ENCODE results near the gene CTNNA2.

The CTNNA2 gene

DNA sequence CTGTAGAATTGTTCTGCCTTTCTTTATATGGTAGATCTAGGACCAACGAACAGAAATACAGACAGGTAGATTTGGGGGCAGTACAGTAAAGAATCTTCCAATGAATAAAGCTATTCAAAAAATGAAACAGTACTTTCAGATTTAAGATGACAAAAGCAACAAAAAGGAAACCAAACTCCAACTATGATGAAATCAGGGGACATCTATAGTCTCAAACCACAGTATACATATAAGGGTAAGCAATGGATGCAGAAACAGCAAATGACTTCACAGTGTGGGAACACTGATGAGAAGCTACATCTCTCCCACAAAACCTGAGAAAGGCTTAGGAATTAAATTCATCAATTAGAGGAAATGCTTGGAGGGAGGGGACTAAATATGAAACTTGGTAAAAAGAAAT lies 202.5 kb downstream of the CTNNA2 start:
- Histone ChIP-seq H3K9me3 (replicated peaks in 1 of 11) (no peaks in the 10 kb centered on the region), H3K9ac (no peak overlapping the region), H4K20me1 (no peaks in the 10 kb centered on the region)

DNA sequence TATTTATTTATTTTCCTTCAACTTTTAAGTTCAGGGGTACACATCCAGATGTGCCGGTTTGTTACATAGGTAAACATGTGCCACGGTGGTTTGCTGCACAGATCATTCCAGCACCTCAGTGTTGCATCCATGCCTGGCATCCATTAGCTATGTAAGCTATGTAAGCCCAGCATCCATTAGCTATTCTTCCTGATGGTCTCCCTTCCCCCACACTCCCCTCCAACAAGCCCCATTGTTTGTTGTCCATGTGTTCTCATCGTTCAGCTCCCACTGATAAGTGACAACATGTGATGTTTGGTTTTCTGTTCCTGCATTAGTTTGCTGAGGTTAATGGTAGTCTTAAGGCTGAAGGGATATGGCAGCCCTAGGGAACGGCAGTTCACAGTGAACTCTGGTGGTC lies 203.4 kb downstream of the CTNNA2 start:
- no peak overlapping the region for H3K27ac ChIP-seq

More for the DNA sequence above, 202.5 kb downstream of the CTNNA2 start:
- H3K4me3 ChIP-seq = no peak overlapping the region
- H3K27me3 ChIP-seq = no peaks in the 10 kb centered on the region
- H3K36me3 ChIP-seq = no peaks in the 10 kb centered on the region
- TF ChIP-seq Cebpa-rat (IDR thresholded peaks at IDR 0.05) = no peak
- H3K27ac ChIP-seq = no peak overlapping the region
- no peak overlapping the region for H3K4me2 ChIP-seq
- H3K4me1 ChIP-seq = no peaks in the 10 kb centered on the region

DNA sequence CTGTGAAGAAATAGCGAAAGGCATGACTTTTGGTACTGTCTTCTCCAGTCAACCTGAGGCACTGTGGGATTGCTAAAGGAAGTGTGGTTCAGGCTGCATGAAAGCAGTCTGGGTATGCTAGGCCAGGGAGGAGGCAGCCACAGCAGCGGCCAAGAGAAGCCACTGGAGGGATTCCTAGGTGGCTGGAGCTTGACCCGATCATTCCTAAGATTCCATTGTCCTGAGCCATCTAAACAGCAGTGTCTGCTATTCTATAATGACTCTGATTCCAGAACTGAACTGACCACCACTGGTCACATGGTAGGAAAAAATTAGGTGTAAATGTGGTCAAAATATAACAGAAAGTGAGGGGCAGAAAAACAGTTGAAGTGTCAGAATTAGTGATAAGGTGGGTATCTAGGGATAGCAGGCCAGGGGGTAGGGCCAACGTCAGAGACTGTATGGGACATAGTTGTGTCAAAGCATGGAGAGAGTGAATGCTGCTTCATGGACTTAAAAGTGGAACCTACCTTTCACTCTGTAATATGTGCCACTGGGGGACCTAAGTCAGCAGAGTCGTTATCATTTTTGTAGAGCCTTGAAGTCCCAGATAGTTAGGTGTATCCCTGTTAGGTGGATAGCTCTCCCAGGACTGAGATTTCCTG lies 204.6 kb downstream of the CTNNA2 start:
- Histone ChIP-seq H3K4me1 (no peaks in the 10 kb centered on the region), H3K9me3 (replicated peaks in 1 of 11) (no peaks in the 10 kb centered on the region), H3K4me2 (no peak overlapping the region), H3K27me3 (no peaks in the 10 kb centered on the region), H3K27ac (no peak overlapping the region), H4K20me1 (no peaks in the 10 kb centered on the region), H3K36me3 (no peaks in the 10 kb centered on the region), H3K4me3 (no peak overlapping the region), H3K9ac (no peak overlapping the region)
- TF ChIP-seq Cebpa-rat (IDR thresholded peaks at IDR 0.05) = no peak

More for the DNA sequence above, 203.4 kb downstream of the CTNNA2 start:
- Histone ChIP-seq H4K20me1 (no peaks in the 10 kb centered on the region), H3K4me2 (no peak overlapping the region), H3K36me3 (no peaks in the 10 kb centered on the region), H3K27me3 (no peaks in the 10 kb centered on the region), H3K4me3 (no peak overlapping the region), H3K9me3 (replicated peaks in 1 of 11) (no peaks in the 10 kb centered on the region), H3K9ac (no peak overlapping the region), H3K4me1 (no peaks in the 10 kb centered on the region)
- TF ChIP-seq Cebpa-rat (IDR thresholded peaks at IDR 0.05) = no peak

DNA sequence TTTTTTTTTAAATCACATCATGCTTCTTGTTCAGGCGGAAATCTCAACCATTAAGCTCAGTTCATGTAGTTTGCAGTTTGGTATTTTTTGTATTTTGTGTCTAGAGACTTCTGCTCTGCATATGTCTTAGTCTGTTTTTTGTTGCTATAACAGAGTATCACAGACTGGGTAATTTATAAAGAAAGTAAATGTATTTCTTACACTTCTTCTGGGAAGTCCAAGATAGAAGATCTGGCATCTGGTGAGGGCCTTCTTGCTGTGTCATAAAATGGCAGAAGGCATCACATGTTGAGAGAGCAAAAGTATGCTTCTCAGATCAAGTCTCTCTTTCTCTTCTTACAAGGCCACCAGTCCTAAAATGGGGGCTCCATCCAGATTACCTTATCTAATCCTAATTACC lies 208.2 kb downstream of the CTNNA2 start:
- H3K4me2 ChIP-seq = no peak overlapping the region
- no peak for TF ChIP-seq Cebpa-rat (IDR thresholded peaks at IDR 0.05)
- H3K27me3 ChIP-seq = no peaks in the 10 kb centered on the region
- H3K27ac ChIP-seq = no peak overlapping the region
- H4K20me1 ChIP-seq = no peaks in the 10 kb centered on the region
- H3K36me3 ChIP-seq = no peaks in the 10 kb centered on the region
- H3K9me3 ChIP-seq (replicated peaks in 1 of 11) = no peaks in the 10 kb centered on the region
- H3K4me1 ChIP-seq = no peaks in the 10 kb centered on the region
- no peak overlapping the region for H3K9ac ChIP-seq
- no peak overlapping the region for H3K4me3 ChIP-seq

DNA sequence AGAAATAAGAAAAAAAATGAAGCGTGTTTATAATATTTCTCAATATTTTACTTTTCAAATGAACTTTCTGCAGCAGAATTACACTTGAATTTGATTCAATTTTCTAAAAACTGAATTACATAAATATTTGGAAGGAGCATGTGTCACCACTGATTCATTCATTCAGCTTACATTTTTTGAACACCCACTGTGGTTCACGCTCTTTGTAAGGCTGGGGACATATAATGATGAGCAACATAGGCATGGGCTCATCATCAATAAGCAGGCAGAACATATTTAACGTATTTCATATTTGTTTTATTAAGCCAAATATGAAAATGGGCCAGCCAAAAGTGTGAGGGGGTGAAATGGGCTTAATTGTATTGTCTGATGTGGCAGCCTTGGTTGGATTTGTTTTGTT lies 209.1 kb downstream of the CTNNA2 start:
- Histone ChIP-seq H3K4me3 (no peak overlapping the region), H3K9me3 (replicated peaks in 1 of 11) (no peaks in the 10 kb centered on the region), H3K4me2 (no peak overlapping the region), H3K9ac (no peak overlapping the region), H3K36me3 (no peaks in the 10 kb centered on the region), H3K27me3 (no peaks in the 10 kb centered on the region), H3K27ac (no peak overlapping the region), H3K4me1 (no peaks in the 10 kb centered on the region), H4K20me1 (no peaks in the 10 kb centered on the region)
- no peak for TF ChIP-seq Cebpa-rat (IDR thresholded peaks at IDR 0.05)

DNA sequence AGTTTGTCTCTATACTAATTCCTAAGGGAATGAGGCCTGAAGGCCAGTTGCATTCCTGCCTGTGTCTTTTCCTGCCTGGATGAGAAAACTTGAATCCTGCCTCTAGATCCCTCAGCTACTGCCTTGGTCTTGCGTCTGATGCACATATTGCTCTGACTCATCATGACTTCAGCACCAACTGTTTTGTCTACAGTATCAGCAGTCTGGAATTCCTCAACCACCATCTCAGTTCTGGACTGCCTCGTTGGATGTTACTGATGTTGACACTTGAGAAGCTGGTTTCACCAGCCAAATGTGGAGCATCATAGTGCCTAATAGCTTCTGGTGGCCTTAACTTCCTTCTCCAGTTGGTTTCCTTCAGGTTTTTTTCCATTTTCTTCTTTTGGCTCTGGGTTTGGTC lies 211.0 kb downstream of the CTNNA2 start:
- Histone ChIP-seq H3K4me2 (no peak overlapping the region), H3K36me3 (no peaks in the 10 kb centered on the region), H3K9ac (no peak overlapping the region), H3K4me3 (no peak overlapping the region), H3K27ac (no peak overlapping the region), H3K9me3 (replicated peaks in 1 of 11) (no peaks in the 10 kb centered on the region), H3K27me3 (no peaks in the 10 kb centered on the region), H4K20me1 (no peaks in the 10 kb centered on the region), H3K4me1 (no peaks in the 10 kb centered on the region)
- TF ChIP-seq Cebpa-rat (IDR thresholded peaks at IDR 0.05) = no peak

DNA sequence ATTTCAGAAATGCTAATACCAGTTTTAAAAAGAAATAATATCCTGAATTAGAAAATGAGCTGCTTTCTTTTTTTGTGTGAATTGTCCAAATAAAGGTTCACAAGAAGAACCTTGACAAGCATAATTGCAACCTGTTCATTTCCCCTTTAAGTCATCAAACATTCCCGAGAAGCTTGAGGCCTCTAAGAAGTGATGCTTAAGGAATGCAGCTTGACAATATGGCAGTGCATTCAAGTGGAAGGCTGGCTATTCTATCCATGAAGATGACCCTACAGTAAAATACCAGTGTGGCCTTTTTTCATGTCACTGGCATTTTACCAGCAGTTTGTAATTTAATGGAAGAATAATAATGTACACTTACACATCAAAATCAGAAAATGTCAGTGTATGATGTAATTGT lies 216.7 kb downstream of the CTNNA2 start:
- Histone ChIP-seq H3K4me1 (no peaks in the 10 kb centered on the region), H3K9ac (no peak overlapping the region), H3K27ac (no peak overlapping the region), H4K20me1 (no peaks in the 10 kb centered on the region), H3K4me2 (no peak overlapping the region), H3K4me3 (no peak overlapping the region), H3K9me3 (replicated peaks in 1 of 11) (no peaks in the 10 kb centered on the region), H3K36me3 (no peaks in the 10 kb centered on the region), H3K27me3 (no peaks in the 10 kb centered on the region)
- TF ChIP-seq Cebpa-rat (IDR thresholded peaks at IDR 0.05) = no peak

DNA sequence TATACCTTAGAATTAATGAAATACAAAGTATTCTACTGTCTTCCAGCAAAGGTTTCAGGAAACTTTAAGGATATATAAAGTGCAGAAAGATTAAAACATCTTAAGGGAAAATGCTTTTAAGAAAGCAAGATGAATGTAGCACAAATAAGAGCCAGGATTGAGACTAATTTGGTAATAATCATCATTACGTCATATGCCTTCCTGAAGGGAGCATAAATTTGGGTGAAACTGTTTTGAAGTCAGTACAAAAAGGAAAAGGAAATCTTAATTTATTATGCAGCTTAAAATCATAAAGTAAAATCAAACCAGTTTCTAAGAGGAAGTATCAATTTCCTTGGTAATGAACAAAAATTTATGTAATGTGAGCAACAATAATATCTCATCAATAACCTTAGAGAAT lies 221.7 kb downstream of the CTNNA2 start:
- no peaks in the 10 kb centered on the region for H3K36me3 ChIP-seq
- no peaks in the 10 kb centered on the region for H3K27me3 ChIP-seq

DNA sequence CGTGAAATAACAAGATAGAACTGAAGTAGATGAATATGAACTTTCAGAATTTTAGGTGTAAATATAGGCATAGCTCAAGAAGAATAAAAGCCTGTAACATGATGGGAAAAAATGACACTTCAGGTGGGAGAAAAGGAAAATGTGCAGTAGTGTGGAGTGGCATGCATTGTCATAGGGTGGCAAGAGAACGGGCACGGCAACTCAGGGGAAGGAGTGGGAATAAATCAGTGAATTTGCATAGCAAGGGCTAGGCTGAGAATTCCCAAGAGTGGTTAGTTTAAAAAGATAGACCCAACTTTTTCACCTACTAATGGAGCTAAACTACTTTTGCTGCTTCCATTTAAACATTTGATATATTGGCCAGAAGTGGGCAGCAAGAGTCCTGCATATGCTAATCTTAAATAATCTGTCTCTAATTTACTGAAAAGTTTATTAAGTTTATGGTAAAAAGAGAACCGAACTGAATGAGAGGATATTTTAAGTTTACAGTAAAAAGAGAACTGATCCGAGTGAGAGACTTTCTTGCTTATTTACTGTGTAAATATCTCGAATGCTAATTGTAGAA lies 228.1 kb downstream of the CTNNA2 start:
- no peaks in the 10 kb centered on the region for H3K27me3 ChIP-seq
- H3K4me2 ChIP-seq = no peak overlapping the region
- no peaks in the 10 kb centered on the region for H4K20me1 ChIP-seq
- TF ChIP-seq Cebpa-rat (IDR thresholded peaks at IDR 0.05) = no peak
- H3K9me3 ChIP-seq (replicated peaks in 1 of 11) = no peaks in the 10 kb centered on the region
- no peak overlapping the region for H3K9ac ChIP-seq
- peaks cover 0 to 8% (median 0%) of the 10 kb centered on the region in 10 experiments; a peak in 5 of 20 replicates for H3K4me1 ChIP-seq
- H3K36me3 ChIP-seq = no peaks in the 10 kb centered on the region
- H3K4me3 ChIP-seq = no peak overlapping the region
- H3K27ac ChIP-seq = no peak overlapping the region

More for the DNA sequence above, 221.7 kb downstream of the CTNNA2 start:
- no peak for TF ChIP-seq Cebpa-rat (IDR thresholded peaks at IDR 0.05)
- Histone ChIP-seq H3K9ac (no peak overlapping the region), H3K4me1 (peaks cover 0 to 8% (median 0%) of the 10 kb centered on the region in 10 experiments; a peak in 6 of 20 replicates), H3K9me3 (replicated peaks in 1 of 11) (no peaks in the 10 kb centered on the region), H3K27ac (no peak overlapping the region), H3K4me2 (no peak overlapping the region), H4K20me1 (no peaks in the 10 kb centered on the region), H3K4me3 (no peak overlapping the region)

DNA sequence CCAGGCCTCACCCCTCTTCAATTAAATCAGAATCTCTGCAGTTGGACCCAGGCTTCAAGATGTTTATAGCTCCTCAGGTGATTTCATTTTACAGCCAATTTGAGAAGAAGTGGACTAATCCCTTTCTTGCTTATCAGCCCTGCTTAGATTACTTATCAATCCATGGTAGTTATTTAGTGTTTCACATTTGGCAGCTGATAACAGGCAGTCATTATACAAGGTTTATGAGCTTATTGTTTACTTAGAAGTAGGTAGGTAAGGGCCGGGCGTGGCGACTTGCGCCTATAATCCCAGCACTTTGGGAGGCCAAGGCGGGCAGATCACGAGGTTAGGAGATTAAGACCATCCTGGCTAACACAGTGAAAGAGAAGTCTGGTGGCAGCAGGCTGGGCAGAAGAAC lies 237.5 kb downstream of the CTNNA2 start:
- H3K9ac ChIP-seq = no peak overlapping the region
- H3K27ac ChIP-seq = no peak overlapping the region
- no peaks in the 10 kb centered on the region for H4K20me1 ChIP-seq
- no peak for TF ChIP-seq Cebpa-rat (IDR thresholded peaks at IDR 0.05)
- H3K27me3 ChIP-seq = no peaks in the 10 kb centered on the region
- H3K36me3 ChIP-seq = no peaks in the 10 kb centered on the region
- H3K4me2 ChIP-seq = no peak overlapping the region
- H3K9me3 ChIP-seq (replicated peaks in 1 of 11) = no peaks in the 10 kb centered on the region
- H3K4me1 ChIP-seq = no peaks in the 10 kb centered on the region
- no peak overlapping the region for H3K4me3 ChIP-seq
